SU-DHL-6 (cell line): Measurements from ENCODE around the gene CXCL12.

Experiments
- EZH2phosphoT487 ChIP-seq: fragments of 200-600 bp; sonication (generic), shearing (Covaris generic); conservative IDR thresholded peaks from 2 replicates; pipeline ENCODE4 v1.6.1; 2018; ENCODE audit warnings: mild to moderate bottlenecking, antibody characterized with exemption, low read length, moderate library complexity, mixed read lengths
- TF ChIP-seq, protein P1 (sequence below): fragments of 200-600 bp; sonication (generic); IDR thresholded peaks from one replicate; pipeline ENCODE4 v1.5.1; 2017; ENCODE audit warnings: antibody characterized with exemption, mild to moderate bottlenecking, low read length, moderate library complexity; ENCODE audit not compliant: insufficient read depth, poor library complexity, severe bottlenecking

GRCh38 chr10:44352316-44353127 lies 32.4 kb downstream of the CXCL12 start:
- TF ChIP-seq, protein P1, sequence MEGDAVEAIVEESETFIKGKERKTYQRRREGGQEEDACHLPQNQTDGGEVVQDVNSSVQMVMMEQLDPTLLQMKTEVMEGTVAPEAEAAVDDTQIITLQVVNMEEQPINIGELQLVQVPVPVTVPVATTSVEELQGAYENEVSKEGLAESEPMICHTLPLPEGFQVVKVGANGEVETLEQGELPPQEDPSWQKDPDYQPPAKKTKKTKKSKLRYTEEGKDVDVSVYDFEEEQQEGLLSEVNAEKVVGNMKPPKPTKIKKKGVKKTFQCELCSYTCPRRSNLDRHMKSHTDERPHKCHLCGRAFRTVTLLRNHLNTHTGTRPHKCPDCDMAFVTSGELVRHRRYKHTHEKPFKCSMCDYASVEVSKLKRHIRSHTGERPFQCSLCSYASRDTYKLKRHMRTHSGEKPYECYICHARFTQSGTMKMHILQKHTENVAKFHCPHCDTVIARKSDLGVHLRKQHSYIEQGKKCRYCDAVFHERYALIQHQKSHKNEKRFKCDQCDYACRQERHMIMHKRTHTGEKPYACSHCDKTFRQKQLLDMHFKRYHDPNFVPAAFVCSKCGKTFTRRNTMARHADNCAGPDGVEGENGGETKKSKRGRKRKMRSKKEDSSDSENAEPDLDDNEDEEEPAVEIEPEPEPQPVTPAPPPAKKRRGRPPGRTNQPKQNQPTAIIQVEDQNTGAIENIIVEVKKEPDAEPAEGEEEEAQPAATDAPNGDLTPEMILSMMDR = no peak
- no peak for TF ChIP-seq EZH2phosphoT487
